ENCODE results near the gene ZDHHC20.
A peak's percentile ranks its signal among the peaks of the same experiment; 100 is the strongest.

The ZDHHC20 gene, protein sequence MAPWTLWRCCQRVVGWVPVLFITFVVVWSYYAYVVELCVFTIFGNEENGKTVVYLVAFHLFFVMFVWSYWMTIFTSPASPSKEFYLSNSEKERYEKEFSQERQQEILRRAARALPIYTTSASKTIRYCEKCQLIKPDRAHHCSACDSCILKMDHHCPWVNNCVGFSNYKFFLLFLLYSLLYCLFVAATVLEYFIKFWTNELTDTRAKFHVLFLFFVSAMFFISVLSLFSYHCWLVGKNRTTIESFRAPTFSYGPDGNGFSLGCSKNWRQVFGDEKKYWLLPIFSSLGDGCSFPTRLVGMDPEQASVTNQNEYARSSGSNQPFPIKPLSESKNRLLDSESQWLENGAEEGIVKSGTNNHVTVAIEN

DNA sequence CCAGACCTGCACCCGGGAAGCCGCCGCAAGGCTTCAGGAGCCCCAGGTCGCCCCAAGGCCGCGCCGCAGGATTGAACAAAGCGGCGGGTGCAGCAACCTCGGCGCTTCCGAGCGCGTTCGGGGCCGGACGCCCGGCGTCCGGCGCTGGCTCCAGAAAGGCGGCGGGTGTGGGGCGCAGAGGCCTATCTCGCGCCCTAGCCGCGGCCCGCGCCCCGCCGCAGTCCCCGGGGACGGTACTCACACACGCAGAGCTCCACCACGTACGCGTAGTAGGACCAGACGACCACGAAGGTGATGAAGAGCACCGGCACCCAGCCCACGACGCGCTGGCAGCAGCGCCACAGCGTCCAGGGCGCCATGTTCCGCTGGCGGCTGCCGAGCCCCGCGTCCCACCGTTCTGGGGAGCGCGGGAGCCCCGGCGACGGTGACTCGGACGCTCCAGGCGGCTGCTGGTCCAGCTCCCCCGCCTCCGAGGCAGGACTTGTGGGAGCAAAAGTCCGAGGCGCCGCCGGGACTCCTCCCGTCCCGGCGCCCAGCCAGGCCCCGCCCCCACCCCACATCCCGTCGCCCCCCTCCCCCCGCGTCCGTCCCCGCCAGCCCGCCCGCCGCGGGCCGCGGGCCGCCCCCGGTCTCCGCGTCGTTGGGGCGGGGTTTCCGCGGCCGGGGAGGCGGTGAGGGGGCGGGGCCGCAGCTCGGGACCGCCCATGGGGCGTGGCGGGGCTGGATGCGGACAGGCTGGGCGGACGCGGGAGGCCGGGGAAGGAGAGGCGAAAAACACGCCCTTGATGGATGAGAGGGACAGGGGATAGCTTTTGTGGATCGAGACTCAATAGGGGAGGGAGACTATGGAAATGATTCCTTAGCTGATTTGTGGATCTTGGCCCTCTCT lies at the start of gene ZDHHC20:
TSS of gene ZDHHC20 (minus strand) at position 491 of the 889 bp plus-strand sequence. CDS start at position 359, 132 bp downstream.
- Mint-ChIP-seq H3K9me3 (peaks cover 4% of the 10 kb centered on the region), H3K27me3 (ENCODE audit: low read depth) (no peaks in the 10 kb centered on the region), H3K4me3 (peak within 1 kb of the TSS; percentile 90), H3K36me3 (ENCODE audit: low read depth) (peaks cover 17% of the 10 kb centered on the region), H3K4me1 (ENCODE audit: low read depth) (peaks cover 23% of the 10 kb centered on the region), H3K27ac (peak within 1 kb of the TSS; percentile 90)

DNA sequence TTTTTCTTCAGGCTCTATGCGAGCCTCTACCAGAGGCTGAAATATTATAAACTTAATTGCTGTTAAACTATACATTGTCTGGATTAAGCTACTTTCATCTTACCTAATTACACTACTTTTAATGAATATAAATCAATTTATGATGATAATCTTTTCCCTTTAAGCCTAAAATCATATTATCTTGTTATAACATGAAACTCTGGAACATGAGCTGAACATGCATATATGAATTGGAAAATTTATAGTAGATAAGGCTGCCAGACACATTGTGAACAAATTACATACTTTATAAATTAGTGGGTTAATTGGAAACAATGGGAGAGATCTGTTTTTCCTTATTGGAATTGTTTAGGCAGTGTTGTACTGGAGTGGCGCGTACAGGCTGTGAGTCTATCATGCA lies 45.3 kb upstream of the ZDHHC20 start:
- Mint-ChIP-seq H3K27me3 (ENCODE audit: low read depth) (no peaks in the 10 kb centered on the region), H3K4me1 (ENCODE audit: low read depth) (no peaks in the 10 kb centered on the region), H3K36me3 (ENCODE audit: low read depth) (peaks cover 5% of the 10 kb centered on the region), H3K4me3 (no peak overlapping the region), H3K9me3 (no peaks in the 10 kb centered on the region), H3K27ac (no peak overlapping the region)

DNA sequence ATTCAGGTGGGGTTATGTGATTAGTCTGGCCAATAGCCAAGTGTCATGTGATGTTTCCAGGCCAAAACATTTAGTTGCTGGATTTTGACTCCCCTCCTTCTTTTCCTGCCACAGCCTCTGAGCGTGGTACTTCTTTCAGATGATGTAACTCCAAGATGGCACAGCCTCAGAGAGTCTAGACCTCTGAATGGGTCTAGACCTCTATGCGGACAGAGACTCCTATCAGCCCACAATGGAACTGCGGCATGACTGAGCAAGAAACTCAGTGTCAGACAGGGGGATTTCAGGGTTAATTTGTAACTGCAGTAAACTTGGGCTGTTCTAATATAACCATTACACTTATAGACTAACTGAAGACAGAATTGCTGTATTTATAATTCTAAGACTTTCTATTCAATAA lies 42.6 kb upstream of the ZDHHC20 start:
- Mint-ChIP-seq H3K27me3 (ENCODE audit: low read depth) (no peaks in the 10 kb centered on the region), H3K9me3 (no peaks in the 10 kb centered on the region), H3K4me1 (ENCODE audit: low read depth) (no peaks in the 10 kb centered on the region), H3K4me3 (no peak overlapping the region), H3K36me3 (ENCODE audit: low read depth) (peaks cover 5% of the 10 kb centered on the region), H3K27ac (no peak overlapping the region)

DNA sequence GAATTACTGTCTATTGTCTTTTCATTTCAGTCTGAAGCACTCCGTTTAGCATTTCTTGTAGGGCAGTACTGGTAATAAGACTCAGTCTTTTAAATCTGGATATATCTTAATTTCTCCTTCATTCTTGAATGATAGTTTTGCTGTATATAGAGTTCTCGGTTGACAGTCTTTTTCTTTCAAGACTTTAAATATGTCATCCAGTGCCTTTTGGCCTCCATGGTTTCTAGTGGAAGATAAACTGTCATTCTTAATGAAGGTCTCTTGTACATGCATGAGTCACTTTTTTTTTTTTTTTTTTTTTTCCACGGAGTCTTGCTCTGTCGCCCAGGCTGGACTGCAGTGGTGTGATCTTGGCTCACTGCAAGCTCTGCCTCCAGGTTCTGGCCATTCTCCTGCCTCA lies 27.2 kb upstream of the ZDHHC20 start:
- Mint-ChIP-seq H3K4me1 (ENCODE audit: low read depth) (peaks cover 2% of the 10 kb centered on the region), H3K4me3 (no peak overlapping the region), H3K27ac (no peak overlapping the region), H3K36me3 (ENCODE audit: low read depth) (peaks cover 14% of the 10 kb centered on the region), H3K27me3 (ENCODE audit: low read depth) (no peaks in the 10 kb centered on the region), H3K9me3 (peaks cover 15% of the 10 kb centered on the region)

DNA sequence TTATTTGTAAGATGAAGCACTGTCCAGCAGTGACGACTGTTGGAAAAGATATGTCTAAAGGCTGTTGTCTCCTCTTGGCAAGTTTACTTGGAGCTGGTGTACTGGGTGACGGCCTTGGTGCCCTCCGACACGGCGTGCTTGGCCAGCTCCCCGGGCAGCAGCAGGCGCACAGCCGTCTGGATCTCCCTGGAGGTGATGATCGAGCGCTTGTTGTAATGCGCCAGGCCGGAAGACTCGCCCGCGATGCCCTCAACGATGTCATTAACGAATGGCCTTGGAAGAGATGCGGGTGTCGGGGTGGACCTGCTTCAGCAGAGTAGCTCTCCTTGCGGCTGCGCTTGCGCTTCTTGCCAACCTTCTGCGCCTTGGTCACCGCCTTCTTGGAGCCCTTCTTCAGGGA lies 24.6 kb upstream of the ZDHHC20 start:
- H3K27me3 Mint-ChIP-seq (ENCODE audit: low read depth), result no peaks in the 10 kb centered on the region
- no peak overlapping the region for H3K4me3 Mint-ChIP-seq
- H3K4me1 Mint-ChIP-seq (ENCODE audit: low read depth), result peaks cover 5% of the 10 kb centered on the region
- H3K36me3 Mint-ChIP-seq (ENCODE audit: low read depth), result peaks cover 3% of the 10 kb centered on the region
- no peak overlapping the region for H3K27ac Mint-ChIP-seq
- H3K9me3 Mint-ChIP-seq, result peaks cover 15% of the 10 kb centered on the region

DNA sequence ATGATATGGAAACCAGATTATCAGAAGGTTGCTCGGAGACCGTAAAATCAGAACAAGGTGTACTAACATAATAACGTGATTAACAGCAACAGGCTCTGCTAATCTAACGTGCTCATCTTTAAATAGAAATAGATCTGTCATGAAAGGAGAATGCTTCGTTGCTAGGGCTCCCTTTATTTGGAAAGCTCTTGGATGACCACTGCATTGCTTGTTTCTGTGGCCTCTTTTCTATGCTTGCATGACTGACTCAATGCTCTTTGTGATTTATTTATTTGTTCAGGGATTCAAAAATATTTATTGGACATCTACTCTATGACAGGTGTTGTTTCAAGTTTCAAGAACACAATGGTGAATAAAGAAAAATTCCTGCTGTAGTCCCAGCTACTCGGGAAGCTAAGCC lies 22.3 kb upstream of the ZDHHC20 start:
- peaks cover 5% of the 10 kb centered on the region for H3K9me3 Mint-ChIP-seq
- no peaks in the 10 kb centered on the region for H3K27me3 Mint-ChIP-seq (ENCODE audit: low read depth)
- H3K4me3 Mint-ChIP-seq, result no peak overlapping the region
- H3K27ac Mint-ChIP-seq, result no peak overlapping the region
- H3K36me3 Mint-ChIP-seq (ENCODE audit: low read depth), result no peaks in the 10 kb centered on the region
- H3K4me1 Mint-ChIP-seq (ENCODE audit: low read depth), result peaks cover 11% of the 10 kb centered on the region

DNA sequence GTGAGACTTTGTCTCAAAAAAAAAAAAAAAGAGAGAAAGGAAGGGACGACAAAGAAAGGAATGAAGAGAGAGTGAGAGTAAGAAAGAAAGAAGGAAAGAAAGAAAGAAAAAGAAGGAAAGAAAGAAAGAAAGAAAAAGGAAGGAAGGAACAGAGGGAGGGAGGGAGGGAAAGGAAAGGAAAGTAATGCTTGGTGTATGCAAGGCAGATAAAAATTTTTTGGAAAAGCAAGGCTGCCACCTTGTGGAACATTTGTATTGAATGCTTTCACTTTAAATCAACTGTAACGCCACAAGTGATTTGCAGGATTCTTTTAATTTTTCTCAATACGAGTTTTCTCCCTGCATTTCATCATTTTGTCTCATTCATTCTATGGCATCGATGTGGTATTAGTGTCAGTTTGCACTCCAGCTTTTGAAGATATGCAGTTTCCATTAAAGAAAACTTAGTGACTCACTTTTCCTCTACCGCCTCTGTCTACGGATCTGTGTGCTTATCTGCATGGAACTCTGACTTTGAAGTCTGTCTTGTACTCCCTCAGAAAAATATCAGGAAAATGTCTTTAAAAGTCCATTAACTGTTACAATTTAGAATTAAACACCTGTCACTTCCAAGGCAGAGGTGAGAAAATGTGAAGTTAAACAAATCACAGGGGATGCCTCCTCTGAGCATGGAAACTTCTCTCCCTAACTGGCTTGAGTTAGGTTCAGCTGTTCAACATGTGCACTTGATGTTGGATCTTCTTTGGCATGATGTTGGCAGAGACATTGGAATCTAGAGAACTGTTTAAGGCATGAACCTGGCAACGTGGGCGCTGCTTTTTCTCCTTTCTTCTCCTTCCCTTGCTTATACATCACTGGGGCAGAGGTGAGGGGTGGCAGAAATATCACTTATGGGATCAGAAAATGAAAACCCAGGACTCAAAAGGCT lies 20.0 kb upstream of the ZDHHC20 start:
- Mint-ChIP-seq H3K27ac (no peak overlapping the region), H3K4me1 (ENCODE audit: low read depth) (peaks cover 9% of the 10 kb centered on the region), H3K27me3 (ENCODE audit: low read depth) (no peaks in the 10 kb centered on the region), H3K9me3 (no peaks in the 10 kb centered on the region), H3K36me3 (ENCODE audit: low read depth) (no peaks in the 10 kb centered on the region), H3K4me3 (no peak overlapping the region)

DNA sequence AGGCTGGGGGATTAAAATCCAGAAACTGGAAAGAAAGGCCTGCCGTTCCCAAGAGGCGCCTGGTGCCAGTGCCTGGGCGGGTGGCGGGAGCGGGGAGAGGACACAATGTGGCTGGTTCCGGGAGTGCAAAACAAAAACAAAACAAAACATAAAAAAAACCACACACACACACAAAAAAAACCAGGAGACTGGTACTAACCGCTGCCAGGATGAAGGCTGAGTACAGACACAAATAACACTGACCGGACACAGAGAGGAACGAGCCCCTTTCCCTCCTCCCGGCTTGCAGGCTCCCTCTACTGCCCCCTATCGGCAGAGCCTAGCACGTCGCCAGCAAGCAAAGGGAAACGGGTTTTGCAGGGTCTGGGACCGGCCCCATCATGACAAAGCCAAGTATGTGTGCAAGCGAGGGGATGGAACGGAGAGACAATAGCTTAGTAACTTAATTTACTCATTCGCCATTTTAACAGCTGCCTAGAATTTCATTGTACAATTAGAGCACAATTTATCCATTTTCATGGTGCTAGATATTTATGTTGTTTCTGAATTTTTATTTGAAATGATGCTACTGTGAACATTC lies 17.9 kb upstream of the ZDHHC20 start:
- no peak overlapping the region for H3K27ac Mint-ChIP-seq
- H3K36me3 Mint-ChIP-seq (ENCODE audit: low read depth), result no peaks in the 10 kb centered on the region
- H3K27me3 Mint-ChIP-seq (ENCODE audit: low read depth), result no peaks in the 10 kb centered on the region
- peaks cover 9% of the 10 kb centered on the region for H3K4me1 Mint-ChIP-seq (ENCODE audit: low read depth)
- no peaks in the 10 kb centered on the region for H3K9me3 Mint-ChIP-seq
- peak overlapping the region; percentile 70 for H3K4me3 Mint-ChIP-seq

DNA sequence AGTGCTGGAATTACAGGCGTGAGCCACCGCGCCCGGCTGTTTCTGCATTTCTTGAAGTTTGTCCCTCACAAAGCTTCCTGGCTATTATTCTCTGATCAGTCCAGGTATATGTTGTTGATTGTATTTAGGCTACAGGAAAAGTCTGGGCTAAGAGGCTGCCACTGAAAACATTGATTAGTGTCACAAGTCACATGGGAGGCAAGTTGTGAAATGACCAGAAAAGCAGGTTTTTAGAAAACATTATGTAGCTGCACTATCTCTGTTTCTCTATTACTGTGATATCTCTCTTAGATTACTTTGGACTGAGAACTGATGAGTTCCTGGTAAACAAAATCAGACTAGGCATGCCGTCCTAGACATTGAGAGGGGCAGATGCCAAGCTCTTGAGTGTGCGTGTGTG lies 16.0 kb upstream of the ZDHHC20 start:
- Mint-ChIP-seq H3K4me1 (ENCODE audit: low read depth) (peaks cover 9% of the 10 kb centered on the region), H3K27me3 (ENCODE audit: low read depth) (peaks cover 8% of the 10 kb centered on the region), H3K9me3 (peaks cover 4% of the 10 kb centered on the region), H3K36me3 (ENCODE audit: low read depth) (no peaks in the 10 kb centered on the region), H3K4me3 (no peak overlapping the region), H3K27ac (no peak overlapping the region)

DNA sequence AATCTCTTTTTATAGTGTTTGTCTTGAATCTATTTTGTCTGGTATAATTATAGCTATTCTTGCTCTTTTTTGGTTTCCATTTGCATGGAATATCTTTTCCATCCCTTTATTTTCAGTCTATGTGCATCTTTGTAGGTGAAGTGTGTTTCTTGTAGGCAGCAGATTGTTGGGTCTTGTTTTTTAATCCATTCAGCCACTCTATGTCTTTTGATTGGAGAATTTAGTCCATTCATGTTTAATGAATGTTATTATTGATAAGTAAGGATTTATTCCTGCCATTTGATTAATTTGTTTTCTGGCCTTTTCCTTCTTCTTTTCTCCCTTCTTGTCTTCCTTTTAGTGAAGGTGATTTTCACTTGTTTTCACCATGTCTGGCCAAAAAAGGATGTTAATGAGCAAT lies 11.7 kb upstream of the ZDHHC20 start:
- H3K36me3 Mint-ChIP-seq (ENCODE audit: low read depth), result no peaks in the 10 kb centered on the region
- peaks cover 26% of the 10 kb centered on the region for H3K27me3 Mint-ChIP-seq (ENCODE audit: low read depth)
- peaks cover 4% of the 10 kb centered on the region for H3K9me3 Mint-ChIP-seq
- H3K27ac Mint-ChIP-seq, result no peak overlapping the region
- no peaks in the 10 kb centered on the region for H3K4me1 Mint-ChIP-seq (ENCODE audit: low read depth)
- H3K4me3 Mint-ChIP-seq, result no peak overlapping the region

DNA sequence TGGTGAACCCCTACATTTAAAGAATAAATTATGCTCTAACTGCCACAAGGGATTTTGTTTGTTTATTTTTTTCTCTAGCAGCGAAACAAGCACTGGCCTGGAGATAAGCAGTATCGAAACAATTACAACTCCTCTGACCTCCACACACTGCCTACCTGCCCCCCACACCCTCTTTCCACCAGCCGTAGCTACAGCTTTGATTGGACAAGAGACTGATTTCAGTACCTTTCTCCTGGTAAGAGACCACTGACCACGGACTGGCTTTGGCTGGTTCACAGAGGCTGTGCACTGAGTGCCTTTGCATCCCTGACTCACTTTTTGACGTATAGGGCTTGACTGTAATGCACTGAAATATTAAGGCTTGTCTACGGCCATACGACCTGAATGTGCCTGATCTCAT lies 7.4 kb upstream of the ZDHHC20 start:
- H3K9me3 Mint-ChIP-seq, result peaks cover 4% of the 10 kb centered on the region
- no peak overlapping the region for H3K4me3 Mint-ChIP-seq
- H3K27me3 Mint-ChIP-seq (ENCODE audit: low read depth), result peaks cover 24% of the 10 kb centered on the region
- no peaks in the 10 kb centered on the region for H3K36me3 Mint-ChIP-seq (ENCODE audit: low read depth)
- no peak overlapping the region for H3K27ac Mint-ChIP-seq
- H3K4me1 Mint-ChIP-seq (ENCODE audit: low read depth), result no peaks in the 10 kb centered on the region

DNA sequence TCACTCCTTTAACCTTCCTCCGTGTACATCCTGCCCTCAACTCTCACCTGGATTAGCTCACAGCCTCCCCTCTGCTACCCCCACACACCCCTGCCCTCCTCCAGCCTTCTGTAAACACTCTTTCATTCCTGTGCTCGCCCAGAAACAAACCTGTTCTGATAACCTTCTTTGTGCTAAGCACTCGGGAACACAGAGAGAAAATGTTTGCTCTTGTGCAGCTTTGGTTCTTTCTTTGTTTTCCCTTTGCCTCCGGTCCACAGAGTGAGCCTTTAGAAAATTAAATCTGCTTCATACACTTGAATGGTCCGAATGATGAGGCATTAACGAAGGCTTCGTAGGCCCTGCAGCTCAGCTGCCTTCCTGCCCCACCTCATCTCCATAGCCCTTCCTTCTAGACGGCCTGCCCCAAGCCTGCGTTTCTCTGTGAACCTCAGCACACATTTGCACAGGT lies 6.6 kb upstream of the ZDHHC20 start:
- H3K27ac Mint-ChIP-seq, result no peak overlapping the region
- H3K4me3 Mint-ChIP-seq, result no peak overlapping the region
- H3K4me1 Mint-ChIP-seq (ENCODE audit: low read depth), result no peaks in the 10 kb centered on the region
- peaks cover 2% of the 10 kb centered on the region for H3K9me3 Mint-ChIP-seq
- H3K27me3 Mint-ChIP-seq (ENCODE audit: low read depth), result peaks cover 21% of the 10 kb centered on the region
- no peaks in the 10 kb centered on the region for H3K36me3 Mint-ChIP-seq (ENCODE audit: low read depth)

DNA sequence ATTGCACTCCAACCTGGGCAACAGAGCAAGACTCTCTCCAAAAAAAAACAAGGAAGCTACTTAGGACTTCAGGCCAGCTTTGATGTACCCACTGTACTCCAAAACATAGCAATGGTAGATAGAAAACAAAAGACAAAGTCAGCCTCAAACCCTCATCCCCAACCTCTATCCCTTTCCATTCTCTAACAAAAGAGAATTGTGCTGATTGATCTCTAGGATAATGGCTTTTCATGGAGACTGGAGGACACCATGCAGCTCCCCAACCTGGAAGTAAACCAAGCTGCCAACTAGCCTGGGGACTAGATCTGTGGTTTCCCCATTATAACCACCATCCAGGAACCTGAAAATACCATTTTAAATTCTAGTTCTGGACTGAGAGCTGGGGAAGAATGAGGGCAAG lies 4.3 kb upstream of the ZDHHC20 start:
- Mint-ChIP-seq H3K9me3 (no peaks in the 10 kb centered on the region), H3K27ac (no peak overlapping the region), H3K4me1 (ENCODE audit: low read depth) (no peaks in the 10 kb centered on the region), H3K4me3 (no peak overlapping the region), H3K27me3 (ENCODE audit: low read depth) (peaks cover 11% of the 10 kb centered on the region), H3K36me3 (ENCODE audit: low read depth) (no peaks in the 10 kb centered on the region)

DNA sequence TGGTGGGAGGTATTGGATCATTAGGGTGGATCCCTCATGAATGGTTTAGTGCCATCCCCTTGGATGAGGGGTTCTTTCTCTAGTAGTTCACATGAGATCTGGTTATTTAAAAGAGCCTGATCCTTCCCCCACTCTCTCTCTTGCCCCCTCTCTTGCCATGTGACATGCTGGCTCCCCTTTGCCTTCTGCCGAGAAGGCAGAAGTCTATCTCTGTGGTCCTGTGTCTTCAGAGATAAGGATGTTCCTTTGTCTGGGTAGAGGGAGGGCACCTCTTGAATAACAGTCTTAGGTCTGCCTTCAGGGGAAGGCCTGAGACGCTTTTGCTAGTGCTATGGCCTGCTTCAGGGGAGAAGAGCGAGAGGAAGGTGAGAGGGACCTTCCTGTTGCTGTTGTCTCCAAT lies 2.0 kb upstream of the ZDHHC20 start:
- H3K9me3 Mint-ChIP-seq, result no peaks in the 10 kb centered on the region
- H3K4me3 Mint-ChIP-seq, result no peak overlapping the region
- peaks cover 5% of the 10 kb centered on the region for H3K36me3 Mint-ChIP-seq (ENCODE audit: low read depth)
- H3K27ac Mint-ChIP-seq, result no peak overlapping the region
- H3K27me3 Mint-ChIP-seq (ENCODE audit: low read depth), result peaks cover 3% of the 10 kb centered on the region
- peaks cover 15% of the 10 kb centered on the region for H3K4me1 Mint-ChIP-seq (ENCODE audit: low read depth)

Measured in T-helper 1 cell treated with Interleukin-12 subunit alpha and Interleukin-12 subunit beta and Interleukin-4 antibody, amounts not matched to agents 30 μg/mL and 1 μg/mL, for 36 hours (primary cell).